ENCODE data around the gene TSC22D4. TPM values are rescaled to one million over a fixed set of nuclear protein-coding genes. Genes with fewer than 3 reads are reported as not detected.
"Not testable (repeated sequence)": the region's sequence is repeated elsewhere in the genome, so short reads cannot be mapped to it uniquely, and the experiment has no call there.

The TSC22D4 gene
- total RNA-seq = 103 and 106 TPM in 2 replicates

- H3K4me3 Mint-ChIP-seq (ENCODE audit: low read depth) = peak within 1 kb of the TSS; percentile 99
- H3K27ac Mint-ChIP-seq = peak within 1 kb of the TSS; percentile 88
- peak; percentile 86 for DNase-seq (ENCODE audit: low spot score)
- H3K4me1 Mint-ChIP-seq (ENCODE audit: low read depth) = peaks cover 26% of the 10 kb centered on the region
- no peaks in the 10 kb centered on the region for H3K9me3 Mint-ChIP-seq
- intact Hi-C loops (cut with micrococcal nuclease) = loop anchor here (1.0 to 10.0 kb wide), 6 partner anchors 50 to 196 kb away; partner anchors contain the start of genes AGFG2, FBXO24, GNB2 and LRCH4
- H3K27me3 Mint-ChIP-seq (ENCODE audit: low read depth) = no peaks in the 10 kb centered on the region
- H3K36me3 Mint-ChIP-seq (ENCODE audit: low read depth) = peaks cover 30% of the 10 kb centered on the region
Measured at GRCh38 chr7:100478958-100479660, at the start of gene TSC22D4. TSS of gene TSC22D4 (minus strand) at chr7:100479214. CDS start at chr7:100478038, 1,176 bp downstream.

DNA sequence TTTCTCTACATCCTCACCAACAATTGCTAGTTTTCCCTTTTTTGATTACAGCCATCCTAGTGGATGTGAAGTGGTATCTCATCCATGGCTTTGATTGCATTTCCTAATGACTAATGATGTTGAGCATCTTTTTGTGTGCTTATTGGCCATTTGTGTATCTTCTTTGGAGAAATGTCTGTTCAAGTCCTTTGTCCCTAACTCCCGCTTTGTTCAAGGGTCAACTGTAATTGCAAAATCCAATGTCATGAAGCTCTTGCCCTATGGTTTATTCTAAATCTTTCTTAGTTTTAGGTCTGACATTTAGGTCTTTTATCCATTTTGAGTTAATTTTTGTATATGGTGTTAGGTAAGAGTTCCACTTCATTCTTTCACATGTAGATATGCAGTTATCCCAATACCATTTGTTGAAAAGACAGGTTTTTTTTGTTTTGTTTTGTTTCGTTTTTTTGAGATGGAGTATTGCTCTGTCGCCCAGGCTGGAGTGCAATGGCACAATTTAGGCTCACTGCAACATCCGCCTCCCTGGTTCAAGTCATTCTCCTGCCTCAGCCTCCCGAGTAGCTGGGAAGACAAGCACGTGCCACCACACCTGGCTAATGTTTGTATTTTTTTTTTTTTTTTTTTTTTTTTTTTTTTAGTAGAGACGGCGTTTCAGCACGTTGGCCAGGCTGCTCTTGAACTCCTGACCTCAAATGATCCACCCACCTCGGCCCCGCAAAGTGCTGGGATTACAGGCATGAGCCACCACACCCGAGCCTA lies 49.3 kb upstream of the TSC22D4 start:
- intact Hi-C loops (cut with micrococcal nuclease); H3K36me3 Mint-ChIP-seq (ENCODE audit: low read depth); DNase-seq (ENCODE audit: low spot score); H3K4me3 Mint-ChIP-seq (ENCODE audit: low read depth); H3K27ac Mint-ChIP-seq; H3K27me3 Mint-ChIP-seq (ENCODE audit: low read depth); H3K9me3 Mint-ChIP-seq: not testable (repeated sequence)
- peaks cover 10% of the 10 kb centered on the region for H3K4me1 Mint-ChIP-seq (ENCODE audit: low read depth)

- H3K9me3 Mint-ChIP-seq; H3K27ac Mint-ChIP-seq; H3K4me3 Mint-ChIP-seq (ENCODE audit: low read depth); H3K27me3 Mint-ChIP-seq (ENCODE audit: low read depth); H3K36me3 Mint-ChIP-seq (ENCODE audit: low read depth); DNase-seq (ENCODE audit: low spot score); H3K4me1 Mint-ChIP-seq (ENCODE audit: low read depth); intact Hi-C loops (cut with micrococcal nuclease): not testable (repeated sequence)
Measured at GRCh38 chr7:100523192-100523591, 44.2 kb upstream of the TSC22D4 start.

DNA sequence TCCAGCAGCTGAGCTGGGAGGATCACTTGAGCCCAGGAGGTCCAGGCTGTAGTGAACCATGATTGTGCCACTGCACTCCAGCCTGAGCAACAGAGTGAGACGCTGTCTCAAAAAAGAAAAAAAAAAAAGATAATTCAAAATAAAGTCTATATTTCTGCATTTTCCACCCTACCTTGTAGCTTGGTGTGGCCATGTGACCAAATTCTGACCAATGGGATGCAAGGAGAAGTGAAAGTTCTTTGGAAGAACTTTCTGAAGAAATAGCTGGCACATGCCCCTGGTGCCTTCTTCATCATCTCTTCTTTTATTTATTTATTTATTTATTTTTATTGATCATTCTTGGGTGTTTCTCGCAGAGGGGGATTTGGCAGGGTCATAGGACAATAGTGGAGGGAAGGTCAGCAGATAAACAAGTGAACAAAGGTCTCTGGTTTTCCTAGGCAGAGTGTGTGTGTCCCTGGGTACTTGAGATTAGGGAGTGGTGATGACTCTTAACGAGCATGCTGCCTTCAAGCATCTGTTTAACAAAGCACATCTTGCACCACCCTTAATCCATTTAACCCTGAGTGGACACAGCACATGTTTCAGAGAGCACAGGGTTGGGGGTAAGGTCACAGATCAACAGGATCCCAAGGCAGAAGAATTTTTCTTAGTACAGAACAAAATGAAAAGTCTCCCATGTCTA lies 43.0 kb upstream of the TSC22D4 start:
- intact Hi-C loops (cut with micrococcal nuclease); DNase-seq (ENCODE audit: low spot score); H3K27ac Mint-ChIP-seq; H3K4me1 Mint-ChIP-seq (ENCODE audit: low read depth); H3K36me3 Mint-ChIP-seq (ENCODE audit: low read depth); H3K4me3 Mint-ChIP-seq (ENCODE audit: low read depth); H3K9me3 Mint-ChIP-seq; H3K27me3 Mint-ChIP-seq (ENCODE audit: low read depth): not testable (repeated sequence)

DNA sequence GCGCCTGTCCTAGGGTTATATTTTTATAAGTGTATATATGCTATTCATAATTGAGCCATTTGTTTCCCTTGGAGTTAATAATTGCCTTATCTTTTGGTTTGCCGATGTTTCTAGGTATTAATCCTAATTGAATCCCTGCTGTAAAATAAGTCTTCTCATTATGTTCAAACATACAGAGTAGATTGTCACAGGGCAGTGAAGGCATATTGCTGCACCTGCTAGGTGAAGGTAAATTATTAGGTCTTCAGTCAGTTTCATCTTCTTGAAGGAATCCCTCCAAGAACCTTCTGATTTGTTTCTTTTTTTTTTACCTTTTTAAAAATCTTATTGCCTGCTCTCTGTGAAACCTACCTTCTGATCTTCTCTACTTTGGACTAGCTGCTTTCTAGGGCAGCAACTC lies 42.1 kb upstream of the TSC22D4 start:
- Mint-ChIP-seq H3K4me1 (ENCODE audit: low read depth) (peaks cover 5% of the 10 kb centered on the region), H3K36me3 (ENCODE audit: low read depth) (no peaks in the 10 kb centered on the region), H3K4me3 (ENCODE audit: low read depth) (no peak overlapping the region), H3K9me3 (no peaks in the 10 kb centered on the region), H3K27me3 (ENCODE audit: low read depth) (no peaks in the 10 kb centered on the region), H3K27ac (no peak overlapping the region)
- intact Hi-C loops (cut with micrococcal nuclease) = no loop called here
- no peak for DNase-seq (ENCODE audit: low spot score)

GRCh38 chr7:100520138-100520537 lies 41.1 kb upstream of the TSC22D4 start:
- Mint-ChIP-seq H3K4me3 (ENCODE audit: low read depth) (no peak overlapping the region), H3K36me3 (ENCODE audit: low read depth) (no peaks in the 10 kb centered on the region), H3K27ac (no peak overlapping the region), H3K27me3 (ENCODE audit: low read depth) (no peaks in the 10 kb centered on the region), H3K9me3 (no peaks in the 10 kb centered on the region), H3K4me1 (ENCODE audit: low read depth) (peaks cover 7% of the 10 kb centered on the region)
- no peak for DNase-seq (ENCODE audit: low spot score)
- intact Hi-C loops (cut with micrococcal nuclease) = no loop called here

DNA sequence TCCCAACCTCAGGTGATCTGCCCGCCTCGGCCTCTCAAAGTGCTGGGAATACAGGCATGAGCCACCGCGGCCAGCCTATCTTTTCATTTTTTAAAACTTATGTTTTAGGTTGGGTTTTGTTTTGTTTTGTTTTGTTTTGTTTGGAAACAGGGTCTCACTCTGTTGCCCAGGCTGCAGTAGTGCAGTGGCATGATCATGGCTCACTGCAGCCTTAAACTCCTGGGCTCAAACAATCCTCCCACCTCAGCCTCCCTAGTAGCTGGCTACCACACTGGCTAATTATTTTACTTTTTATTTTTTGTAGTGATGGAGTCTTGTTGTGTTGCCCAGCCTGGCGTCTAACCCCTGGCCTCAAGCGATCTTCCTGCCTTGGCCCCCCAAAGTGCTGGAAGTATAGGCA lies 40.6 kb upstream of the TSC22D4 start:
- Mint-ChIP-seq H3K4me3 (ENCODE audit: low read depth) (no peak overlapping the region), H3K9me3 (no peaks in the 10 kb centered on the region), H3K27ac (no peak overlapping the region), H3K4me1 (ENCODE audit: low read depth) (peaks cover 7% of the 10 kb centered on the region), H3K36me3 (ENCODE audit: low read depth) (no peaks in the 10 kb centered on the region), H3K27me3 (ENCODE audit: low read depth) (no peaks in the 10 kb centered on the region)
- no peak for DNase-seq (ENCODE audit: low spot score)
- intact Hi-C loops (cut with micrococcal nuclease) = no loop called here

GRCh38 chr7:100517305-100517704 lies 38.3 kb upstream of the TSC22D4 start:
- no peaks in the 10 kb centered on the region for H3K9me3 Mint-ChIP-seq
- no peaks in the 10 kb centered on the region for H3K36me3 Mint-ChIP-seq (ENCODE audit: low read depth)
- DNase-seq (ENCODE audit: low spot score) = no peak
- no peak overlapping the region for H3K27ac Mint-ChIP-seq
- intact Hi-C loops (cut with micrococcal nuclease) = no loop called here
- H3K4me1 Mint-ChIP-seq (ENCODE audit: low read depth) = peaks cover 7% of the 10 kb centered on the region
- no peak overlapping the region for H3K4me3 Mint-ChIP-seq (ENCODE audit: low read depth)
- H3K27me3 Mint-ChIP-seq (ENCODE audit: low read depth) = no peaks in the 10 kb centered on the region

GRCh38 chr7:100516135-100516812 lies 37.3 kb upstream of the TSC22D4 start:
- Mint-ChIP-seq H3K4me3 (ENCODE audit: low read depth) (no peak overlapping the region), H3K27me3 (ENCODE audit: low read depth) (no peaks in the 10 kb centered on the region), H3K4me1 (ENCODE audit: low read depth) (peaks cover 7% of the 10 kb centered on the region), H3K9me3 (no peaks in the 10 kb centered on the region), H3K27ac (no peak overlapping the region), H3K36me3 (ENCODE audit: low read depth) (no peaks in the 10 kb centered on the region)
- intact Hi-C loops (cut with micrococcal nuclease) = no loop called here
- DNase-seq (ENCODE audit: low spot score) = peak; percentile 26

GRCh38 chr7:100515072-100515532 lies 36.1 kb upstream of the TSC22D4 start:
- Mint-ChIP-seq H3K9me3 (no peaks in the 10 kb centered on the region), H3K4me3 (ENCODE audit: low read depth) (no peak overlapping the region), H3K4me1 (ENCODE audit: low read depth) (peaks cover 7% of the 10 kb centered on the region), H3K27me3 (ENCODE audit: low read depth) (no peaks in the 10 kb centered on the region), H3K36me3 (ENCODE audit: low read depth) (no peaks in the 10 kb centered on the region), H3K27ac (no peak overlapping the region)
- no peak for DNase-seq (ENCODE audit: low spot score)
- intact Hi-C loops (cut with micrococcal nuclease) = no loop called here

GRCh38 chr7:100513212-100513810 lies 34.3 kb upstream of the TSC22D4 start:
- peaks cover 7% of the 10 kb centered on the region for H3K4me1 Mint-ChIP-seq (ENCODE audit: low read depth)
- DNase-seq (ENCODE audit: low spot score) = no peak
- H3K36me3 Mint-ChIP-seq (ENCODE audit: low read depth) = no peaks in the 10 kb centered on the region
- no peak overlapping the region for H3K4me3 Mint-ChIP-seq (ENCODE audit: low read depth)
- intact Hi-C loops (cut with micrococcal nuclease) = no loop called here
- no peak overlapping the region for H3K27ac Mint-ChIP-seq
- peaks cover 5% of the 10 kb centered on the region for H3K27me3 Mint-ChIP-seq (ENCODE audit: low read depth)
- H3K9me3 Mint-ChIP-seq = no peaks in the 10 kb centered on the region

Data from activated T-helper 2 cell treated with anti-CD3 and anti-CD28 coated beads, Interferon-gamma antibody, Interleukin-2, Interleukin-4, amounts not matched to agents 10 μg/mL and 5 μg/mL and 100 μg/mL, durations not matched to agents 14 hours and 24 hours and 36 hours (primary cell).